GM13976 (cell line): ENCODE results near the gene MIEN1.

Experiments used
- DNase-seq: peaks from one replicate; pipeline ENCODE4 v3.0.0; 2012; ENCODE audit warnings: low spot score
- in situ Hi-C: fragments of 300-500 bp; cut with MboI; formaldehyde crosslinking; loops from one replicate; pipeline ENCODE4 v1.12.0; 2022; ENCODE audit warnings: low sequenced_read_pairs, mixed read lengths, inconsistent platforms; ENCODE audit not compliant: unreplicated experiment
- TF ChIP-seq, protein P1 (sequence below): IDR thresholded peaks from 2 replicates; pipeline ENCODE4 v1.5.1; 2012; ENCODE audit warnings: borderline replicate concordance, mild to moderate bottlenecking; ENCODE audit not compliant: insufficient read depth; ENCODE audit errors: extremely low read depth, missing control alignments, control extremely low read depth

The MIEN1 gene

DNA sequence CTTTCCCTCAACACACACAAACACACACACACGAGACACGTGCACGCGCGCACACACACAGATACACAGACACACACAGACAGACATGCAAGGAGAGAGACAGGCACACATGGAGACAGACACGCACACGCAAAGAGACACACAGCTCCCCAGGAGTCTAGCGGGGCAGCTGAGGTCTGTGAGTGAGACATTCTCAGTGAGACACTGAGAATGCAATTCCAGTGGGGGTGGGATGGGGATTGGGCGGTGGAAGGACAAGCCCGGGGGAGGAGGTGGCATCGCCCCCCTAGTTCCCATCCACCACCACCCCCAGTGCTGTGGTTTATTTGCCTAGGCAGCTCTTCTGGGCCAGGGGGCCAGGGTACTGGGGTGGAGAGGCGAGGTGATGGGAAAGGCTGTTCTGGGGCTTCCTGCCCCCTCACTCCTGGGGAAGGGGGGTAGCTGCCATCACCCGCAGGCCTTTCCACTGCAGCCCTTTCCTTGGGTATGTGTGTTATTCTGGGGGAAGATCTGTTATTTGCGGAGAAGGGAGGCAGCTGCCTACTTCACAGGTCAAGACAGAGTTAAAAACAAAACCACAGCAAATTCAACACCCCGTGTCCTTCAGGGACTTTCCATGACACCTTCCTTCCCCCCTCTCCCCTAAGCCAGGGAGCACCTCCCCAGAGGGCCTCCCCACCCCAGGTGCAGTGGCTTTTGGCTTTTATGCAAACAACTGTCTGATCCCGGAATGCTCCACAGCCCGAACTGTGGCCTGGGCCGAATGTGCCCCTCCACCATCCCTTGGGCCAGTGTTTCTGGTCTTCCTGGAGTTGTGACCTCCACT, 25.4 kb upstream of the MIEN1 start:
- DNase-seq, result peak; percentile 82
- in situ Hi-C loops, result no loop called here
- TF ChIP-seq, protein P1, sequence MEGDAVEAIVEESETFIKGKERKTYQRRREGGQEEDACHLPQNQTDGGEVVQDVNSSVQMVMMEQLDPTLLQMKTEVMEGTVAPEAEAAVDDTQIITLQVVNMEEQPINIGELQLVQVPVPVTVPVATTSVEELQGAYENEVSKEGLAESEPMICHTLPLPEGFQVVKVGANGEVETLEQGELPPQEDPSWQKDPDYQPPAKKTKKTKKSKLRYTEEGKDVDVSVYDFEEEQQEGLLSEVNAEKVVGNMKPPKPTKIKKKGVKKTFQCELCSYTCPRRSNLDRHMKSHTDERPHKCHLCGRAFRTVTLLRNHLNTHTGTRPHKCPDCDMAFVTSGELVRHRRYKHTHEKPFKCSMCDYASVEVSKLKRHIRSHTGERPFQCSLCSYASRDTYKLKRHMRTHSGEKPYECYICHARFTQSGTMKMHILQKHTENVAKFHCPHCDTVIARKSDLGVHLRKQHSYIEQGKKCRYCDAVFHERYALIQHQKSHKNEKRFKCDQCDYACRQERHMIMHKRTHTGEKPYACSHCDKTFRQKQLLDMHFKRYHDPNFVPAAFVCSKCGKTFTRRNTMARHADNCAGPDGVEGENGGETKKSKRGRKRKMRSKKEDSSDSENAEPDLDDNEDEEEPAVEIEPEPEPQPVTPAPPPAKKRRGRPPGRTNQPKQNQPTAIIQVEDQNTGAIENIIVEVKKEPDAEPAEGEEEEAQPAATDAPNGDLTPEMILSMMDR, result no peak

DNA sequence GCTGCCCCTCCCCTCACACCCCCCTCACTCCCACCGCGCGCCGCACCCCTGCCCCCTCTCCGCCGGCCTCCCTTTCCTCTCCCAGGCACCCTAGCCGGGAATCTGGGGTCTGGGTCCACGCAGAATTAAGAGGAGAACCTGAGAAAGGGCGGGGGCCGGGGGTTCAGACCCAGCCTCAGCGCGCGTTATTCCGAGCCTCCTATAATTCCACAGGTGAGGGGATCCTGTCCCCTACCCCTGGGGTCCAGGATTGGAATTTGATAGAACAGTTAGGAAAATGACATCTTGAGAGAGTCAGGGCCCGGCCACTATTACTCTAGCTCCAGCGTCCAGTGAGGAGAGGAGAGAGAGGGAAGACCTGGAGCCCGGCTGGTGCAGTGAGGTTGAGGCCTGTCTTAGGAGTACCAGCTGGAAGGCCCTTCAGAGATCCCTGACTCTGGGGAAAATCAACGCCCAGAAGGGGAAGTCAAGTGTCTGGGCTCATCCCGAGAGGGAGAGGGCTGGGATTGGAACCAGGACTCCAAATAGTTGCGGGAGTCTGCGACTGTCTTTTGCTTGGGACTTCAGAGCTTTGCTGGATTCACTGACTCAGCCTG, 24.7 kb upstream of the MIEN1 start:
- DNase-seq, result peak; percentile 36
- in situ Hi-C loops, result no loop called here

DNA sequence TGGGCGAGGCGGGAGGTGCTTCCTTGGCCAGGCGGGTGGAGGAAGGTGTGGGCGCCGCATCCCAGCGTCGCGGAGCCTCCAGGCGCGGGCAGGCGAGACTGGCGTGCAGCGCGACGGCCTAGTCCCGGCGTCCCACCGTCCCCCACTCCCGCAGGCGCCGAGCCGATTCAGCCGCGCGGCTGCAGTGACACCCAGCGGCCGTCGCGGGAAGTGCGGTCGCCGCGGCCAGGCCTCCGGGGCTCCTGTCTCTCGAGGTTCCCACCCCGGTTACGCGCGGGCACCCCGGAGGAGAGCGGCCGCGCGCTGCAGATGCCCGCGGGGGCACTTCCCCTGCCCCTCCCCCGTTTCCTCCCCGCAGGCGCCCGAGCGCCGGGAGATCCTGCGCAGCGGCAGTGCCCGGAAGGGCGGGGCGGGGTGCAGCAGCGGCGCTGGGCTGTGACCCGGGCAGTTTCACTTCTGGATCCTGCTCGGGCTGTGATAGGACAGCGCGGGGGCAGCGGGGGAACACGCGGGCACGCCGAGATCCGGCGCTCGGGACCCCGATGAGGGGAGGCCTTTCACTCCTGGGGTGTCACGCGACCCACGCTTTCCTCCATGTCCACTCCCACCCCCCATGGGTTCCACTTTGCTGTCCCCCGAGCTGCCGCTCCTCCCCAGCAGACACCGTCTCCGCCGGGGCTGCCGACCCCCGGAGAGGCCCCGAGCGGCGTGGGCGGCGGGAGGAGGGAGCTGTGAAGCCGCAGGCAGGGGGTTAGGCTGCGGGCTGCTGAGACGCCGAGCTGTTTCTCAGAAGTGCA, 24.0 kb upstream of the MIEN1 start:
- in situ Hi-C loops, result no loop called here
- peak; percentile 96 for DNase-seq
- TF ChIP-seq, protein P1, result peak; percentile 93

More for the DNA sequence above, 24.7 kb upstream of the MIEN1 start:
- TF ChIP-seq, protein P1, result no peak

DNA sequence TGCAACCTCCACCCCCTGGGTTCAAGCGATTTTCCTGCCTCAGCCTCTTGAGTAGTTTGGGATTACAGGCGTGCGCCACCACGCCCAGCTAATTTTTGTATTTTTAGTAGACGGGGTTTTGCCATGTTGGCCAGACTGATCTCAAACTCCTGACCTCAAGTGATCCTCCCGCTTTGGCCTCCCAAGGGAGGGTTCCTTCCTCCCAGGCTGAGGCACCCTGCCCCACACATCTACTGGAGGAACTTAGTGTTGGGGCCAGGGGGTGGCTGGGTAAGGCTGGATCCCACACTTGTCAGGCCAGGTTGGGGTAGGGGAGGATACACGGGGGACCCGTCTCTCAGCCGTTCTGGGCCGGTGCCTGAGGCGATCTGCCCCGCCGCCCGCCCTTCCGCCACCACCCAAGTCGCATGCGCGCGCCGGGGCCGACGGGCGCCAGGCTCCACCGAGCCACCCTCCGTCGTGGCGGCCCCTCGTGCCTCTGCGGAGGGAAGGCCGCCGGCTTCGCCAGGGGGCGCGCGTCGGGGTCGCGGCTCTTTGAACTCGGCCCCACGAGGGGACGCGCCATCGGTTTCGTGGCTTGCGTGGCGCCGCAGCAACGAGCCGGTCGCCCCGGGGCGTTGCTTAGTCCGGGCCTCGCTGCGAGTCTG, 23.3 kb upstream of the MIEN1 start:
- in situ Hi-C loops, result no loop called here
- peak; percentile 85 for DNase-seq
- TF ChIP-seq, protein P1, result peak; percentile 50

DNA sequence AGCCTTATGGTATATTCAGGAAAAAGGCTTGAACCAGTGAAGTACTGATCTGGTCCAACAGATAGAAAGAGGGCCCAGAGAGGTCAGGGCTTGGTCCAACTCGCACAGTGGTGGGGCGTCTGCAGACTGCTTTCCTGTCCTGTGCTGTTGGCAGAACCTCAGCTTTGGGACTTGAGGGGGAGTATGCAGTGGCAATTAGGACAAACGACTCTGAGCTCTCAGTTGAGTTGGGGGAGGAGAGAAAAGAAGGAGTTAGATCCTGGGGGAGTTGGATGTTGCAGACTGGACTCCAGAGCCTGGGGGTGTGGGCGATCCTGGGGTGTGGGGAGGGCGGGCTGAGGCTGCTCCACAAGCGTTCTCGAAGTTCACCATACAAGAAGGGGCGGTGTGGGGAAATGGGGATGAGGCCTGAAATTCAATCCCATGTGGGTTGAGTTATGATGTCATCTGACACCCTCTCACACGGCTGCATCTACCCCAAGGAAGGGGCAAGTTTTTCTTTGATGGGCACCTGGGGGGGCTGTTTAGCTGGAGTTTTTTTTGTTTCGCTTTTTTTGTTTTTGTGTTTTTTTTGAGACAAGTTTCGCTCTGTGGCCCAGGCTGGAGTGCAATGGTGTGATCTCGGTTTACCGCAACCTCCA, 22.0 kb upstream of the MIEN1 start:
- in situ Hi-C loops, result no loop called here
- TF ChIP-seq, protein P1, result no peak
- no peak for DNase-seq
